Activated CD4-positive, alpha-beta T cell treated with anti-CD3 and anti-CD28 coated beads, Interleukin-2, amount 50 U/mL, for 24 hours (primary cell): ENCODE measurements around the gene COX10.

Experiments used
- DNase-seq, 2 donors: peaks; one replicate each; pipeline ENCODE4 v3.0.0-alpha.2; 2020; ENCODE audit warnings: low read depth in 1 of 2, low spot score in 1 of 2

Gene COX10

DNA sequence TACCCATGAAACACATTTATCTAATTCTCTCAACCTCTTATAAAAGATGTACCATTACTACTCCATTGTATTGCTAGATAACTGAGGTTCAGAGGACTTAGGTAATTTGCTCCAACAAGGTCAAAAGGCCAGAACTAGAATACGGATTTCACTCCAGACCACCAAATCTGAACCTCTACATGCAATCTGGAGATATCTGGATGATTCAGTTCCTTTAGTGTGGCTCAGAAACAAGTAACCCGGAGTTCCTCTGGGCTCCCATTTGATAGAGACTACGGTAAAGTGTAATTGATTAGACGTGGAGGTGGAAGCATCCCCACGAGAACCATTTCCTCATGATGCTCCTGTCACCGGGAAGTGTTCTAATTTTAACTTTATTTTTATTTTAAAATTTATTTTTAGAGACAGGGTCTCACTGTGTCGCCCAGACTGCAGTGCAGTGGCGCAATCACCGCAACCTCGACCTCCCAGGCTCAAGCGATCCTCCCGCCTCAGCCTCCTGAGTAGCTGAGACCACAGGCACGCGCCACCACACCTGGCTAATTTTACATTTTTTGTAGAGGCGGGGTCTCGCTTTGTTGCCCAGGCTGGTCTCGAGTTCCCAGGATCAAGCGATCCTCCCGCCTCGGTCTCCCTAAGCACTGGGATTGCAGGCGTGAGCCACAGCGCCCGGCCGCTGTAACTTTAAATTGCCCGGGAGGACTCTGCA is 608 bp upstream of the COX10 start:
- DNase-seq, result no peak

DNA sequence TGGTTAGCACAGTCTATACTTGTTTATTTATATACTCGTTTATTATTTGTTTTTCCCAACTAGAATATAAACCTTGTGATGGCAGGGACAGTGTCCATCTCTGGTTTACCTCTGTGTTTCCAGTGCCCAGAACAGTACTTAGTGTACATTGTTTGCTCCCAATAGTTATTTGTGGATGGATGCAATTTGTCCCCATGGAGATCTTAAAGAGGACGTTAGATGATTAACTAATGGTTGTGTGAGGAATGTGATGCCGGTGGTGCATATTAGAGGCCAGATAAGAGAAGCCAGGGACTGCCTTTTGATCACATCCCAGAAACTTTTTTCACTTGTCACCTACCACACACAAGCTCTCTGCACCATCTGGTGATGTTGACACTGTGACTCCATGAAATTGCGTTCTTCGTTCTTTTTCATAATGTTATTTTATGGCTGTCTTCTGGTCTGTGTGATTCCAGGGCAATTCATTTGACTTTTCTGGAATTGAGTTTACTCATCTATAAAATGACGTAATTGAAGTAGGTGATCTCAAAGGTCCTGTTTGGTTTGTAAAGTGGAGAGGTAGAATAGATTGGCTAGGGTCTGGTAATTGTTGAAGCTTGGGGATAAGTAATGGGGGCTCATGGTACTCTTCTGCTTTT is 1.2 kb downstream of the COX10 start:
- DNase-seq, result no peak

DNA sequence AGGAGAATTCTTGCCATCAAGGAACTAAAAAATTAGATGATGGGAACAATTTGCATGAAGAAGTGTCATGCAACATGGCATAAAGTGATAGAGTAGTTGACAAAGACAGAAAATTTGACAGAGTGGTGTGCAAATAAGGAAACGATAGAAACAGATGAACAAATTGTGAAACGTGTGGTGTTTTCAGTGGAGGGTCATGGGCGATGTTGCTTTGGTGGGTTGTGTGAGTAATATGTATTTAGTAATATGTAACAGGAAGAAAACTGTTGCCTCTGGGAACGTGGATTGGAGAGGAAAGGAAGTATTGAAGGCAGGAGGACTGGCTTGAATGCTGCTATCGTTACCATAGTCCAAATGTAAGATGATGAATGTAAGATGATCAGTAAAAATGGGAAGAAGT is 3.6 kb downstream of the COX10 start:
- no peak for DNase-seq

DNA sequence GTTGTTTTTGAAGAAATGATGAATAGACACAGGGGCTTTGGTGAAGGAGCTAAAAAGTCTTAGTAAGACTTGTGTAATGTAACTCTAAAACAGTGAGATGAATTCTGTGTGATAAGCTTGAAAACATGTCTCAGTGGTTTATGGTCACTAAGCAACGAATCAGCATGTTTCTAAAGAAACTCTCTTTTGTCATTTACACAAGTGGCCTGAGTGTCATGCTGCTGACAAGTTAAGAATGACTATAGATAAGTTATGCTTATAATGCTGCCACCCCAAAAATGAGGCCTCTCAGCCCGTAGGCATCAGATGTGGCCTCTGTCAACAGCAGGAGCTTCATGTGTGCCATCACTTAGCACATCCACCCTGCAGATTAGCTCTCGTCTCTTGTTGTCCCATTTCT is 8.7 kb downstream of the COX10 start:
- DNase-seq, result no peak

DNA sequence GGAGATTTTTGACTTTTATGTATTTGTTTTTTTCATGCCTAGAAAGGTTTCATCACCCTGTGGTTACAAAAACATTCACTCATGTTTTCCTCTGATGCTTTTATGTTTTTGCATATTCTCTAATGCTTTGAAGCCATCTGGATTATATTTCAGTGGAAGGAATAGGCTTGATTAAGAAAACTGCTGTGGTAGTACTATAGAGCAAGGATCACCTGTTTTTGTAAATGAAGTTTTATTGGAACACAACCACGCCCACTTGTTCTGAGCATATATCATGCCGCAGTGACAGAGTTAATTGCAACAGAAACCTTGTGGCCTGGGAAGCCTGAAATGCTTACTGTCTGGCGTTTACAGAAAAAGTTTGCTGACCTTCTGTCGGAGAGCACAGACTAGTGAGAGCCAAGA is 11.5 kb downstream of the COX10 start:
- DNase-seq, result no peak

DNA sequence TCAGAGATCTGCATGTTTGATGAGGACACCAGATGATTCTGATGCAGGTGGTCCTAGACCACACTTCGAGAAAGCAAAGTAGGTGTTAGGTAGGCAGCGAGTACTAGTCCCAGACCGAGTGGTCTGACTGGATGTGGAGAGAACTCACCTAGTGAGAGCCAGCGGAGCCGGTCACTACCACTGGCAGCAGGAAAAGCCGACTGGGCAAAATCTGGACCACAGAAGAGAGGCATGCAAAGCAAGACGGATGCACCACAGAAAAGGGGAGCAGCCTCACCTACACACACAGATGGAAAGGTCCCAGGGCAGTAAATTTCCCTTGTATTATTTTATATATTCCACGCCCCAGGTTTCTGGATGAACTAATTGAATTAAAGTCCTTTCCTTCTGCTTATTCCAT is 13.5 kb downstream of the COX10 start:
- no peak for DNase-seq

DNA sequence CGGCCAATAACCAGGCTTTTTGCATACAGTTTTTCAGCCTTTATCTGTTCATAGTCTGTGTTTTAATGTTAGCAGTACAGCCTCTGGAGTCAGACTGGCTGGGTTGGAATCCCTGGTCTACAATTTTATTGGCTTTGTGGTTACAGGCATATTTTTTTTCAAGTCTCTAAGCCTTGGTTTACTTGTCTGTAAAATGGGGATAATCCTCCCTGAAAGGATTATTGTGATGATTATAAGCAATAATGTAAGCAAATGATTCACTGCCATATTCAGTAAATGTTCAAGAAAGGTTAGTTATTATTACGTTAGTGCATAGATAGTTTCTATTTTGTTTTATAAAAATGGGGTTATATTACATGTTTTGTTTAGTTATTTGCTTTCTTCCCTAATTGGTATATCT is 15.7 kb downstream of the COX10 start:
- DNase-seq, result no peak

DNA sequence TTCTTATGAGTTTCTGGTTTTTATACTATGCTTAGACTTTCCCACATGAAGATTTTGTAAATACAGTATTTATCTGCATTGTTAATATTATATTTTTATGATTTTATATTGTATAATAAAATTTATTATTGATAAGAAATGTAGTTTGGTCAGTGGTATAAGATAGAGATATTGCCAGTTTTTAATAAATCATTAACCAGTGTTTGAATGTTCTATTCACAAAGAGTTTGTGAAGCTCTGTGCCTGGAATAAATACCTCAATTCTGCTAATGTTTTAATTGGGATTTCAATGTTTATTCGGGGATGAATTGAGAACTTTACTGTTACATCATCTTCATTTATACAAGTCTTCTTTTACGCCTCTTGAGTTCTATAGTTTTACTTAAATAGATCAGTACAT is 16.9 kb downstream of the COX10 start:
- DNase-seq, result no peak

DNA sequence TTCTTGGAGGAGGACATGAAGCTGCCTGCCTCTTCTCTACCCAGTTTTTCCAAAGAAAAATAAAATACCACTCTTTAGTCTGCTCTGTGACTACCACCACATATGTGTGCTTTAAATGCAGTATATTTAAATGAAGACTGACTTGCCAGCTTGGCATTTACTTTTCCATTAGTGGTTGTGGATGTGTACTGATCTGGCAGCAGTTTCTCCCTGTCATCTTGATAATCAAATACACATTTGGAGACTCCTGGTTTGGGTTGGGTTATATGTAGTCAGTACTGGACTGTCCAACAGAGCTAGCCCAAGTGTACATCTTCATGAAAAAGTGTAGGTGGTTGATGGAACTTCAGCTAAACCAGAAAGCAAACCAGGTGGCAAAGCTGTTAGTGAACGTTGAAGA is 19.9 kb downstream of the COX10 start:
- no peak for DNase-seq

DNA sequence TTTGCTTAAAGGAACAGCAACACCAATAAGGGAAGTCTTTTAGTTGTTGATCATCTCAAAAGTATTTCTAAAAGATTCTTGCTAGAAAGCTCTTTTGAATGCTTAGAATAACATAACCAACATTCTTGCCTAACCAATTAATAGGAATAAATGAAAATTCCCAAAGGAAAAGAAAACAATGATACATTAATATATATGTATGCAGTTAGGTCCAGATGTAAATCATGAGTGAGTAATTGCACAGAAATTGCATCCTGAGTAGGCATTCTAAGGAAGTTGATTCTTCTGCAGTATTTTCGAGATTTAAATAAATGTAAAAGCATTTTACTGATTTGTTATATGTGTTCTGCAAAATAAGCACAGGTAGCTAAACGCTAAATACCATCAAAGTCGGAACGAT is 22.1 kb downstream of the COX10 start:
- DNase-seq, result no peak

DNA sequence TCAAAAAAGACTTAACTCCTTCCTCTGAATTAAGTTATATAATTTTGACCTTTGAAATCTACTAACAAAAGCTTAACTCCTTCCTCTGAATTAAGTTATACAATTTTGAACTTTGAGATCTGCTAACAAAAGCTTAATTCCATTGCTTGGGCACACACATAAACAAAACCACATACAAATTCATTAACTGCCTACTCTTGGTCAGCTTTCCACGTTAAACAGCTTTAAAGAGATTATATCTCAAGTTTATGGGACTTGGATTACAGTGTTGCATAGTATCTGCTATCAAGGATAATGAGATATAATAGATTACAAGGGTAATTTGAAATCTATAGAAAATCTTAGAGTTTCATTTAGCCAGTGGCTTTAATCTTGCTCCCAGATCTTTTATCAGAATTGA is 23.5 kb downstream of the COX10 start:
- DNase-seq, result no peak

DNA sequence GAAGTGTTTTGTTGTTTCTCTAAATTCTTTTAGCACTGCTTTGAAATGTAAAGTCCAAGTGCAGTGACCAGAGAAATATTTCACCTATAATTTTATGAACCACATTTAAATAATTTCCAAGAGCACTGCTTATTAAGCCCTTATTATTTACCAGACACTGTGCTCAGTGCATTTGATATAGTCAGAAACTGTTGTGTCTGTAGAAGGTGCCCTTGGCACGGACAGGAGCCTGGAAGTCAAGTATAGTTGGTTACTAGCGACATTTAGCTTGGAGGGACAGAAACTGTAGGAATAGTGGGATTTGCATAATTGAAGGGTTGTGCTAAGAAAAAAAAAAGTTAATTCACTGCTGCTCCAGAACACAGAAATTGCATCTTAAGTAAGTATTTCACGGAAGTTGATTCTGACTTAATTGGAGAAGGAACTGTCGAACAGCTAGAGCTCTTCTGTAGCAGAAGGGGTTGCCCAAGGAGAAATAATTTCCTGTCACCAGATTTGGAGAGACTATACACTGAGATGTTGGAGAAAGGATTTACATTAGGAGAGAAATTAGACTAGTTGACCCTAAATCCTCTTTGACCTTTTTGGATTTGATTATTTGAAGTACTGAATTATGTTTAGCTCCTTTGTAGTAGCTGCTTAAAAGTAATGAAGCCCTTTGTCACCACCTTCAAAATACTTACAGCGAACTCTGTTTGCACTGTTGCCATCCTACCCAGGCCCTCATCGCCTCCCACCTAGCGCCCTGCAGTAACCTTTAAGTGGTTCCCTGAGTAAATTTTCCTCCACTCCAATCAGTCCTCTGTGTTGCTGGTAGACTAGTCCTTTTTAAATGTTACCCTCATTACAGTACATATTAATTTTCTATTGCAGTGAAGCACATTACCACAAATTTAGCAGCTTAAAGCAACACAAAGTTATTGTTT is 25.6 kb downstream of the COX10 start:
- no peak for DNase-seq

DNA sequence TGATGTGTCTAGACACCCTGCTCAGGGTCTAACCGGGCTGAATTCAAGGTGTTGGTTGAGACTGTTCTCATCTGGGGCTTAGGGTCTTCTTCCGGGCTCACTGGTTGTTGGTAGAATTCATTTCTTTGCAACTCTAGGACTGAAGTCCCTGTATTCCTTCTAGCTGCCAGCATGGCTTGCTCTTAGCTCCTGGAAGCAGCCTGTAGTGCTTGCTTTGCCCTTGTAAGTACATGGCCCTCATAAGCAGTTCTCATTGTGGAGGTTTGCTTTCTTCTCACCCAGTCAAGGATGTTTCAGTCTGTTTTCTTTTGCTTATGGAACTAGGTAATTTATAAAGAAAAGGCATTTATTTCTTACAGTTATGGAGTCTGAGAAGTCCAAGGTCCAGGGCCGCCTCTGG is 26.3 kb downstream of the COX10 start:
- no peak for DNase-seq

DNA sequence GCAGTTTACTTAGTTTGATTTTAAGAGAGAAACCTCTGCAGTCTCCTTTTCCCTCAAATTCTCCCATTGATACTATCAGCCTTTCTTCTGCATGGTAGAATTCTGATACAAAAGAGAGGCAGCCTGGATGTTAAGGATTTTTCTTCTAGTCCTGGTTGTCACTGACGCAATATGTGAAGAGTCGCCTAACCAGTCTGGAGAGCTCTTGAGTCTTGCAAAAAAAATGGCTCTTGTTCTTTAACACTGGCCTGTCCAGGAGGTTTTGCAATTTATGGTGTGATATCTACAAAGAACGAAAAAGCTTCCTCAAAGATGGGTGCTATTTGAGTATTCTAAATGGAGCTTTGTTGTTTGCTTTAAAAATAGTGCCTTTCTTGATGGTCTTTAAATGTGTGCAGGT is 28.9 kb downstream of the COX10 start:
- no peak for DNase-seq

DNA sequence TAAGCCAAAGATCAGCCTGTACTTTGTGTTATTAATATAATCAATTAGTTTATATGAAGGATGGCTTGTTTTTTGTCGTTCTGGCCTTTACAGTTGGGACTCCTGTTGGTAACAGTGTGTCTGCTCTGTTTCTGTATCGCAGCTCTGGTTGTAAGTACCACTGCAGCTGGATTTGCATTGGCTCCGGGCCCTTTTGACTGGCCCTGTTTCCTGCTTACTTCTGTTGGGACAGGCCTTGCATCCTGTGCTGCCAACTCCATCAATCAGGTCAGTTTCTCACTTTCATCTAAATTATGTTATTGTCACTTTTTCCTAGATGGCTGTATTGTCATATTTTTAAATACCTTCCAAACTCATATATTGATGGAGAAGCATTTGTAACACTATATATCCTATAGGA is 32.7 kb downstream of the COX10 start:
- DNase-seq, result no peak

DNA sequence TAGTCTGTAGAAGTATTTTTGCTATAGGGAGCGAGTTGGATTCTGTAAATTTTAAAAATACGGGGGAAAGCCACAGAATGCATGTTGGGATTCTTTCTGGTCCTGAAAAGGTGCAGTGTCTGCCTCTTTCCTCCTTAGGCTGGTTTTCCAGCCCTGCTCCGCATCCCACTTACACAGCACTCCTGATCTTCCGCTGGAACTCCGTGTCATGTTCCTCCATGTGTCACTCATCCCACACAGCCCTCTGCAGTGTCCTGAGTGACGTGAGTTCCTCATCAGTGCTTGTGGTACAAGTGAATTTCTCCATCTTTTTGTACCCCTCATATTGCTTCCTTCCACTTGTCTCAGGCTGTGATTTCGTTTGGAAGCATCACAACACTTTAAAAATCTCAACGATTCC is 34.5 kb downstream of the COX10 start:
- DNase-seq, result no peak

DNA sequence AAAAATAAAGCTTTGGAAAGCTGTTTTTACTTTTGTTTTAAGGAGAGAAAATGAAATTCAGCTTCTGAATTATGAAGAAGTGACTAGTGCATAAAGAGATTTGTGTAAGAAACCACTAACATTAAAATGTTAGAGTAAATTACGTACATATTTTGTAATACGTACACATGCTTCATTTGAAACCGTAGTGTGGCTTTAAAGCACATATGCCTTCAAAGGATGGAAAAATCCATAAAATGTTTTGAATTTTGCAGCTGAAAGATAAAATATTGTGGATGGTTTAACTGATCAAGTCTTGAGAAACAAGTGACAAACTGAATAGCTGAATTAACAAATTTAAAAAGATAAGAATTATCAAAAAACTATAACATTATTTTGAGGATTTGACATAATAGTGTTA is 35.4 kb downstream of the COX10 start:
- no peak for DNase-seq

DNA sequence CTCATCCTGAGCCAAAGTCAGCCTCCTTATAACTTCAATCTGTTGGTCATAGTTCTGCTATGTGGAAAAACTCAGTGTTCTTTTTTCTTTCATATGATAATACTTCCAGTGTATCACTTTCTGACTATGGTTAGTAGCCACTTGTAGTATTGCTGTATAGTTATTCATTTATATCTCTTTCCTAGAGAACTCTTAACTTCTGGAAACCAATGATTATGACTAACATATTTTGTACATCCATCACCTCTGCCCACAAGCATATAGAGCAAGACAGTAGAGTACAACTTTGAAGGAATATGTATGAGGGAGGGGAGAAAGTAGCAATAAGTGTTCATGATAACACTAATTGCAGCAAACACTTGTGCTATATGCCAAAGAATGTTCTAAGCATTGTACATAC is 38.6 kb downstream of the COX10 start:
- DNase-seq, result no peak

DNA sequence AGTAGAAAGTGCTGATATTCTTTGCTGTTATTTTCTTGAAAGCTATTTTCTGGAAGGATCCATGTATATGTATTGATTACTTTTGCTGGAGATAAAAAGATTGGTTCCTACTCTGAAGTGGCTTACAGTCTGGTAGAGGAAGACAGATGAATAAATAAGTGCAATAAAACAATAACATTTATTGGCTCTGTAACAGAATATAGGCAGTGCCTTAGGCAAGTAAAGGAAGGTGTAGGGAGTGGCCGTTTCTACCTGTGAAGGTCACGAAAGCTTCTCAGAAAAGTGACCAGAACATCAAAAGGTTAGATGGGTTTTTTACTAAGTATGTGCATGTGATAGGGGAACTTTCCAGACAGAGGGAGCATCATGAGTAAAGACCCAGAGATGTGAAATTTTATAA is 43.1 kb downstream of the COX10 start:
- DNase-seq, result no peak

DNA sequence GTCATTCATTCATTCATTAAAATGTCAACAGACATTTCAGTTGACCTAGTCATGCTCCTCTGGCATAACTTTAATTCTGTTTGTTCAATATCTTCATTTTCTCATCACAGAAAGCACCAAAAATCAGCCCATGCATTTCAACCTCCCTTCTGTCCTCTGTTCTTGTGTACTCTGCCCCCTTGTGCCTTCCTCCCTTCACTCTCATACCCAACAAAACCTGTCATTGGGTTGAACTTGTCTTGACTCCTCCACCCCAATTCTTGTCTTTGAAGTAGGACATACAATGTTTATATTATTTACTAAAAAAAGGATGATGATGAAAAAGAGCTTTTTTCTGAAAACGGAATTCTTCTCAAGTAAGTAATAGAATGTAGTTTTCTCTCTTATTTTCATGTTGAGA is 43.8 kb downstream of the COX10 start:
- no peak for DNase-seq

DNA sequence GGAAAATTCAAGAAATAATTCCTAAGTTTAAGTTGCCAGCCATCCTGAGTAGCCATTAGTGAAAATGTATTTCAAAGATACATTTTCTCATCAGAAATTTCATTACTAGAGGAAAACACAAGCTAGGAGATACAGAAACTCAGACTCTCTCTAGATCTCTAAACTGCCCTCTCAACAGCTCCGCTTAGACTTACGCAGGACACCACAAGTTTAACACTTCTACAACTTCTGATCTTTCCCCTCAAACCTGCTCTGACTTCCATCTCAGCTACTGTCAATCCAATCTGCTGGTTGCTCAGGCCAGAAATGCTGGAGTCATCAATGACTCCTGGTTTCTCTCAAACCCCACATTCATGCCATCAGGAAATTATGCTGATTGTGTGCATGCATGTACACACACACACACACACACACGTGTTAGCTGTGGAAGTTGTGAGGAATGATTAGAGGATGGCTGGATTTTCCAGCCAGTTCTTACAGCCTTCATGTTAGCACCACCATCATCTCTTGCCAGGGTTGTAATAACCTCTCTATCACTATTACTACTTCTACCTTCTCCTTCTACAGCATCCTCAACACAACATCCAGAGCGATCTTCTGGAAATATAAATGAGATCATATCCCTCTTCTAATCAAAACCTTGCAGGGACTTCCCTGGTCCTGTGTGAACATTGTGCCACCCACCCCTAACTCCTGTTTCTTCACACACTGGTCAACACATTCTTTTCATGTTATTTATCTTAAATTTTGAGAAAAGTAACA is 47.1 kb downstream of the COX10 start:
- no peak for DNase-seq
